Measurements from ENCODE around the gene CFAP74. TPM values are rescaled to one million over a fixed set of nuclear protein-coding genes. Genes with fewer than 3 reads are reported as not detected.

CFAP74 gene
- total and polyA plus RNA-seq, 2 donors (not counting 3 experiments of a cell fraction or from before 2014, with no cell fraction given): not detected

DNA sequence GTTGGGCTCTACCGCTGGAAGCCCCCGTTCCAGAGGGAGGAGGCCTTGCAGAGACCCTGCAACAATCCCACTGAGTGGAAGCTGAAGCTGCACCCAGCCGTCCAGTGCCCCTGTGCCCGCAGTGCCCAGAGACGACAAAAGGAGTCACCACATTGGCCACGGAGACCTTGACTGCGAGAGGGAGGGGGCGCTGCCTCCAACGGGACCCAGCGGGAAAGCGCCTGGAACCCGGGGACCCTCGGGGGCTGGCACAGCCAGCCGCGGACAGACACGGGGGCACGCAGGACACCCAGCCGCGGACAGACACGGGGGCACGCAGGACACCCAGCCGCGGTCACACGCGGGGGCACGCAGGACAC, 22.5 kb downstream of the CFAP74 start:
- CTCF ChIA-PET: no interaction called here
- Histone ChIP-seq H3K9me3 (replicated peaks; ENCODE audit: control insufficient read depth, insufficient read depth, low read length) (no peaks in the 10 kb centered on the region), H2AFZ (ENCODE audit: low read depth, low read length) (no peak overlapping the region), H4K20me1 (replicated peaks; ENCODE audit: control insufficient read depth, extremely low read depth, insufficient read depth, low read length) (no peaks in the 10 kb centered on the region), H3K4me2 (ENCODE audit: insufficient read depth, low read length) (no peak overlapping the region), H3K27me3 (ENCODE audit: control insufficient read depth in 2 of 2, insufficient read depth in 2 of 2, low read length in 2 of 2) (no peaks in the 10 kb centered on the region), H3K9ac (replicated peaks; ENCODE audit: extremely low read depth, insufficient read depth, low read length) (no peak overlapping the region), H3K36me3 (ENCODE audit: control insufficient read depth in 2 of 2, extremely low read depth in 1 of 2, insufficient read depth in 2 of 2, low read length in 2 of 2) (no peaks in the 10 kb centered on the region), H3K4me3 (replicated peaks in 1 of 3; ENCODE audit: insufficient read depth in 1 of 3, low read depth in 1 of 3, low read length in 3 of 3) (no peak overlapping the region), H3K79me2 (ENCODE audit: control insufficient read depth, insufficient read depth, low read length) (no peaks in the 10 kb centered on the region), H3K9me1 (replicated peaks; ENCODE audit: control insufficient read depth, extremely low read depth, insufficient read depth, low read length) (no peaks in the 10 kb centered on the region), H3K4me1 (ENCODE audit: control insufficient read depth, extremely low read depth, insufficient read depth, low read length) (no peaks in the 10 kb centered on the region), H3K27ac (ENCODE audit: insufficient read depth, low read depth, low read length) (no peak overlapping the region)
- POLR2A ChIA-PET: no interaction called here
- no TSS peak for BruUV-seq (replicated peaks)
- TF ChIP-seq, protein P1, sequence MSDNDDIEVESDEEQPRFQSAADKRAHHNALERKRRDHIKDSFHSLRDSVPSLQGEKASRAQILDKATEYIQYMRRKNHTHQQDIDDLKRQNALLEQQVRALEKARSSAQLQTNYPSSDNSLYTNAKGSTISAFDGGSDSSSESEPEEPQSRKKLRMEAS (IDR thresholded peaks at IDR 0.05; ENCODE audit: insufficient read depth, insufficient read length): no peak
- dilution Hi-C loops (cut with MboI; ENCODE audit: extremely low pct_ligation_motif_present, low sequenced_read_pairs) (no loop called here), intact Hi-C loops (cut with micrococcal nuclease) (no loop called here)
- FAIRE-seq: no peak
- no peak for DNase-seq (ENCODE audit: low read depth, low spot score)

DNA sequence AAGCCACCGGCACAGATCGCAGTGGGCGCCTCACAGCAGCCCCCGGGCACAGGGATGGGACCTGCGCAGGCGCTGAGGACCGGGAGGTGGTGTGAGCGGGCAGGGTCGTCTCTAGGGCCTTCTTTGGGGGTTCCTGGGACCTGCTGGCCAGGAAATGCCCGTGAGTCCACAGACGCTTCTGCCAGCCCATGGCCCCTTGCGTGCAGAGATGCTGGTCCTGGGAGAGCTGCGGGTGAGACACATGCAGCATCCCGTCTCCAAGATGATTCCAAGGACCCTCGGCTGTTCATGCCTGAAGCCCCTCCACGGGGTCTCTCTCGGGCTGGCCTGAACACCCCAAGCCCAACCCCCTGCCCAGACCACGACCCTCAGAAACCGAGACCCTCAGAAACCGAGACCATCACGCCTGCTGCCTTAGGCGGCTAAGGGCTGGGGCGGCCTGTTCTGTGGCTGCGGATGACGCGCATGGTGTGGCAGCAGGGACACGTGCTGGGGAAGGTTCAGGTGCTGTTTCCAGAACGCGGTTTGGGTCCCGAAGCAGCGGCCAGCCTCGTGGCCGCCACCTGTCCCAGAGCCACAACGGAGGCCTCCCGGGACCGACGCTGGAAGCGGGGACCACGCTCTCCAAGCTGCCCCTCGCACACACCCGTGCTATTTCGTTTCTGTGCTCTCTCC, 23.0 kb downstream of the CFAP74 start:
- Histone ChIP-seq H3K9me1 (replicated peaks; ENCODE audit: control insufficient read depth, extremely low read depth, insufficient read depth, low read length) (no peaks in the 10 kb centered on the region), H3K9ac (replicated peaks; ENCODE audit: extremely low read depth, insufficient read depth, low read length) (no peak overlapping the region), H3K27ac (ENCODE audit: insufficient read depth, low read depth, low read length) (no peak overlapping the region), H3K4me3 (replicated peaks in 1 of 3; ENCODE audit: insufficient read depth in 1 of 3, low read depth in 1 of 3, low read length in 3 of 3) (no peak overlapping the region), H3K4me2 (ENCODE audit: insufficient read depth, low read length) (no peak overlapping the region), H3K79me2 (ENCODE audit: control insufficient read depth, insufficient read depth, low read length) (no peaks in the 10 kb centered on the region), H3K9me3 (replicated peaks; ENCODE audit: control insufficient read depth, insufficient read depth, low read length) (no peaks in the 10 kb centered on the region), H3K36me3 (ENCODE audit: control insufficient read depth in 2 of 2, extremely low read depth in 1 of 2, insufficient read depth in 2 of 2, low read length in 2 of 2) (no peaks in the 10 kb centered on the region), H2AFZ (ENCODE audit: low read depth, low read length) (no peak overlapping the region), H3K4me1 (ENCODE audit: control insufficient read depth, extremely low read depth, insufficient read depth, low read length) (no peaks in the 10 kb centered on the region), H4K20me1 (replicated peaks; ENCODE audit: control insufficient read depth, extremely low read depth, insufficient read depth, low read length) (no peaks in the 10 kb centered on the region), H3K27me3 (ENCODE audit: control insufficient read depth in 2 of 2, insufficient read depth in 2 of 2, low read length in 2 of 2) (no peaks in the 10 kb centered on the region)
- ChIA-PET POLR2A (no interaction called here), CTCF (no interaction called here)
- dilution Hi-C loops (cut with MboI; ENCODE audit: extremely low pct_ligation_motif_present, low sequenced_read_pairs): no loop called here
- TF ChIP-seq EZH2 (IDR thresholded peaks at IDR 0.05; ENCODE audit: borderline replicate concordance, low read depth, low read length, severe bottlenecking) (no peak), MYC (IDR thresholded peaks at IDR 0.05; ENCODE audit: low read depth, low read length) (no peak), GATA2 (IDR thresholded peaks at IDR 0.05; ENCODE audit: insufficient read depth, insufficient read length, low read depth, low read length) (no peak), POLR2AphosphoS5 (IDR thresholded peaks at IDR 0.05; ENCODE audit: insufficient read depth, low read depth, low read length) (no peak), FOS (IDR thresholded peaks at IDR 0.05; ENCODE audit: borderline replicate concordance, insufficient read depth, low read length) (no peak), POLR2A (IDR thresholded peaks at IDR 0.05; ENCODE audit: low read depth, low read length) (no peak), JUN (IDR thresholded peaks at IDR 0.05; ENCODE audit: borderline replicate concordance, insufficient read depth, insufficient read length, low read depth) (no peak)
- TF ChIP-seq, protein P1 (IDR thresholded peaks at IDR 0.05; ENCODE audit: insufficient read depth, insufficient read length): no peak
- TF ChIP-seq, protein P2, sequence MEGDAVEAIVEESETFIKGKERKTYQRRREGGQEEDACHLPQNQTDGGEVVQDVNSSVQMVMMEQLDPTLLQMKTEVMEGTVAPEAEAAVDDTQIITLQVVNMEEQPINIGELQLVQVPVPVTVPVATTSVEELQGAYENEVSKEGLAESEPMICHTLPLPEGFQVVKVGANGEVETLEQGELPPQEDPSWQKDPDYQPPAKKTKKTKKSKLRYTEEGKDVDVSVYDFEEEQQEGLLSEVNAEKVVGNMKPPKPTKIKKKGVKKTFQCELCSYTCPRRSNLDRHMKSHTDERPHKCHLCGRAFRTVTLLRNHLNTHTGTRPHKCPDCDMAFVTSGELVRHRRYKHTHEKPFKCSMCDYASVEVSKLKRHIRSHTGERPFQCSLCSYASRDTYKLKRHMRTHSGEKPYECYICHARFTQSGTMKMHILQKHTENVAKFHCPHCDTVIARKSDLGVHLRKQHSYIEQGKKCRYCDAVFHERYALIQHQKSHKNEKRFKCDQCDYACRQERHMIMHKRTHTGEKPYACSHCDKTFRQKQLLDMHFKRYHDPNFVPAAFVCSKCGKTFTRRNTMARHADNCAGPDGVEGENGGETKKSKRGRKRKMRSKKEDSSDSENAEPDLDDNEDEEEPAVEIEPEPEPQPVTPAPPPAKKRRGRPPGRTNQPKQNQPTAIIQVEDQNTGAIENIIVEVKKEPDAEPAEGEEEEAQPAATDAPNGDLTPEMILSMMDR (IDR thresholded peaks at IDR 0.05; ENCODE audit: extremely low read depth in 1 of 2, insufficient read depth in 1 of 2, low read depth in 1 of 2, low read length in 2 of 2): no peak
- DNase-seq (ENCODE audit: low read depth, low spot score): no peak
- intact Hi-C loops (cut with micrococcal nuclease): no loop called here
- no TSS peak for BruUV-seq (replicated peaks)
- no peak for FAIRE-seq

All from endothelial cell of umbilical vein (primary cell).